Activated CD8-positive, alpha-beta memory T cell treated with anti-CD3 and anti-CD28 coated beads for 1 hour (primary cell): Measurements from ENCODE around the gene CALHM6.

Experiments
- DNase-seq, 2 donors: peaks; one replicate each; pipeline ENCODE4 v3.0.0-alpha.2; 2020; ENCODE audit warnings: low read depth in 1 of 2; ENCODE audit errors: extremely low read depth in 1 of 2

CALHM6 gene

DNA sequence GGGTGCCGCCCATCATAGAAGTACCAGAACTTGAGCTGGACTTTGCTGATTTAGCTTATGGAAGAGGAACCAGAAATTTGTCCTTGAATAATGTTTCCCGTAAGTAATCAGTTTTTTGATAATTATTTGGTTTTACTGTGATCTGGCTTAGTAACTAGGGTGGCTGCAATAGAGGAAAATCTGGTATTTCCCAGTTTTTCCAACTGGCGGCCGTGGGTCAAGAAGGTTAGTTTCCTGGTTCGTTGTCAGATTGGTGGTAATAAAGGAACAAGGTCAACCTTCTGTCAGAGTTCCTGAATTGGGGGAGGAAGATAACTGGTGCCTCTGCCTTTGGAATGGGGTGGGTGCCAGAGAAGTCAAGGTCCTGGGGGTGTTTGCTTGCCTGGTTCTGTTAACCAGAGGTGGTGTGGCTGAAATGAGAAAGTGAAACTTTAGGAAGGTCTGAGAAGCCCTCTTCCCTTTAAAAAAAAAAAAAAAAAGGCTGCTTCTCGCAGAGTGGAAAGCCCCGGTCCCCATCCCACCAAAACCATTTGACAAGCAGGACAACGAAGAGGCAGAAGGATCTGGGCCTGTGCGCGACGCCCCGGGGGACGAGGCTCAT, at the start of gene CALHM6:
TSS of gene CALHM6 (plus strand) at position 45 of the 601 bp plus-strand sequence. CDS start at position 600, 555 bp downstream.
- DNase-seq, result no peak

DNA sequence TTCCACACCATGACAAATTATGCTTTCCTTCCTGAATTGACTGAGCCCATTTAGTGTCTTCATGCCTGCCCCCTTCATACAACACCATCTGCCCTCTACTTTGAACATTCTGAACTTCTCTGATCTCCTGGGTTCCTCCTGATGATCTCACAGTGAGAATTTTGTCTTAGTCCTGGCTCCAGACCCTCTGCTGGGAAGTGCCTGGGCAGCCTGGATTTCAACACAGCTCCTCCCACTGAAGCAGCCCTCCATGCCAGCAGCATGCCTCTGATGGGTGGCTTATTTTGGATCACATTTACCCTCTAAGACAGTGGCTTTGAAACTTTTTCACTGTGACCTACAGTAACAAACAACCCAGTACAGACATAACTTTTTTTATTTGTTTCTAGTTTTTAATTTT, 48.9 kb upstream of the CALHM6 start:
- DNase-seq, result no peak

DNA sequence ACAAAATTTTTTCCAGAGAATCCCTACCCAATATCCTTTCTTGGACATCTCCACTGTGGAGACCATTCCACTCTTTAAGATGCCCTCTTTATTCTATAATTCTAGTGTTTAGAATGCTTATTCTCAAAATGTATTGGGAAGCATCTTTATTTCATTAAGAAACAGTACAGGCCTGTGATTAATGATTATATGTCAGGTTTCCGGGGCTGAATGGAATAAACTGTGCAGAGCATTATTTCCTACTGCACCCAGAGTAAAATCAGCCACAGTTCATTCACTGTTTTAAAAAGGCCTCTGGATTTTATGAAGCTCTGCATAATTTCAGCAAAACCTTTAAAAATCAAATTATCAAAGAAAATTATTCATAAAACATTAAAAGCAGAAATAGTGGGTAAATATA, 47.8 kb upstream of the CALHM6 start:
- no peak for DNase-seq

DNA sequence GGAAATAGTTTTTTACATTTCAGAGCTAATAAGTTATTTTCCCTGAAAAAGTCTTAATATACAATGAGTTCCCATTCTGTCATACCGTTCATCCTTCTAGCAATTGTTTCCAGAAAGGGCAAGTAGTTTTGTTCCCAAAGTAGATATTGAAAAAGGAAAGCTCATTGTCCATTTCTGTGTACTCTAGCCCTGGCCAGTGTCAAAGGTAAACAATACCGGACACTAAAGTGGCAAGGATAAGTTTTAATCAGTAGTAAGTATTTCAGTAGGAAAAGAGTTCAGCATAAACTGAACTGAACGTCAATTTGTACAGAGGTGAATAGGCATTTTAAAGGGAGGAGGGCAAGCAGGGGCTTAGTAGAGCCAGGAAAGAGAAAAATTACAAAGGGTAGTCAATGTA, 43.5 kb upstream of the CALHM6 start:
- no peak for DNase-seq

DNA sequence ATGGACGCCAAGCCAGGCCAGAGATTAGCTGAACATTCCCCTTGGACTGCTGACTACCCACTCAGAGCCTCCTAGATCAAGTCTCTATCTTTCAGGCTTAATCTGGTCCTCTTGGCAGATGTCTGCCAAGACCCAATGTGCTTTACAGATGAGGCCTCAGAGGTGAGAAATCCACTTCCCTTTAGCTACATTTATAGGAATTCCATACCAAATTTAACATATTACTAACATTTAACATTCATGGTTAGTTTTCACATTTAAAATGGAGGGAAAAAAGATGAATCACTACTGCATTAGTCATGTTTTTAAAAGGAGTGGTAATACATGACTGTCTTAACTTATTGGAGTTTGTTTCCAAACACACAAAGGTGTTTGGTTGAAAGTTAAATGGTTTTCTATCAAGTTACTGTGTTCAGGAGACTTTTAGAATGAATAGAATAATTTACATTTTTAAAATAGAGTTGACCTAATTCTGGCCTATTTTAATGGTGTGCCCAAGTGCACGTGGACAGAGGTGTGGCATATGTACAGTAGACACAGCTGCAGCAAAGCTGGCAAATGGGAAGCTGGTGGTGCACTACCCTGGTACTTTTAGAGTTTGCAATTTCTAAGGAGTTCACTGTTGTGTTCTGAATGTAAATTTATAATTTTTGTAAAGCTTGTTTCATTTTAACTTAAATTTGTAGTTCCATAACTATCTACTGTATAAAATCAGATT, 41.9 kb upstream of the CALHM6 start:
- DNase-seq, result no peak

- DNase-seq, result no peak
Measured at GRCh38 chr6:116420341-116420740, 40.8 kb upstream of the CALHM6 start.

GRCh38 chr6:116422238-116422637, 38.9 kb upstream of the CALHM6 start:
- no peak for DNase-seq

DNA sequence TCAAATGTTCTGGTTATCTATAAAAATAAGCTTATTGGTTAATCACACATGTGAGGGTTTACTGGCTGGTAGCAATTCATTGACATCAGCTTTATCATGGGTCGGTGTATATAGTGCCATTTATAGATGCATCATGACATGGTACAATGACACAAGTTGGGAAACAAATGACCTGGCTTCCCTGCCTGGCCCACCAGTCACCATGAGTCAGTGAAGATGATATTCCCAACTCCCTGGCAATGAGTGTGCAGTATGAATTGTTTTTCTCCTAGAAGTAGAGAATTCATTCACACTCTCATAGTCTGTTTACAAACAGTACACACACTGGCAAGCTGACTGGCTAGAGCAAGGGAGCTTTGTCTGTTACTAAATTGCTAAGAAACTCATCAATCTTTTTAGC, 37.2 kb upstream of the CALHM6 start:
- no peak for DNase-seq

GRCh38 chr6:116426551-116426950, 34.6 kb upstream of the CALHM6 start:
- no peak for DNase-seq

DNA sequence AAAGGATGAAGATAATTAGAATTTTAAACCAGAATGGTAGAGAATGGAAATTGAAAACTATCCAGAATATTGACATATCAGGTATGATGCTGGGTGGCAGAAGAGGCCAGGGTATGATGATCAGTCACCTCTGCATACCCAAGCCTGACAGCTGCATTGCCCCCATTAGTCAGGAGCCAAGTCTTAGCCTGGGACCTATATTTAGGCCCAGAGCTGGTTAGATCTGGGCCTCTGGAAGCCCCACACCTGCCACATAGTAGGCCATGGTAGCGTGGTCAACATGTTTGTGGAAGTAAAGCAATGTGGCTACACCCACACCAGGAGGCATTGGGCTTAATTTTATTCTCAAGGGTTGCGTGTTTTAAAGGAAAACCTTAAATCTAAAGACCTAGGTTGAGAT, 32.1 kb upstream of the CALHM6 start:
- DNase-seq, result no peak

DNA sequence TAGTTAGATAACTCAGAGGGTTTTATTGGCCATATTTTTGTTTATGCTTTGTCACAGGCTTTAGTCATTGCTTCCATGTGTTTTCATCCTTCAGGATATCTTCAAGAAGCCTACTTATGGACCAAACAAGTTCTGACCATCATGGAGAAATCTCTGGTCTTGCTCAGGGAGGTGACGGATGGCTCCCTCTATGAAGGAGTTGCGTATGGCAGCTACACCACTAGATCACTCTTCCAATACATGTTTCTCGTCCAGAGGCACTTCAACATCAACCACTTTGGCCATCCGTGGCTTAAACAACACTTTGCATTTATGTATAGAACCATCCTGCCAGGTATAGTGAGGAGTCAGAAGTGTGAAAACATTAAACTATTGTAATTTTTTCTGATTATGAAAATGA, 30.3 kb upstream of the CALHM6 start:
- DNase-seq, result no peak

GRCh38 chr6:116431964-116432595, 29.1 kb upstream of the CALHM6 start:
- no peak for DNase-seq

- no peak for DNase-seq
Measured at GRCh38 chr6:116433206-116433712, 27.9 kb upstream of the CALHM6 start.

- DNase-seq, result no peak
Measured at GRCh38 chr6:116434056-116434725, 27.0 kb upstream of the CALHM6 start.

DNA sequence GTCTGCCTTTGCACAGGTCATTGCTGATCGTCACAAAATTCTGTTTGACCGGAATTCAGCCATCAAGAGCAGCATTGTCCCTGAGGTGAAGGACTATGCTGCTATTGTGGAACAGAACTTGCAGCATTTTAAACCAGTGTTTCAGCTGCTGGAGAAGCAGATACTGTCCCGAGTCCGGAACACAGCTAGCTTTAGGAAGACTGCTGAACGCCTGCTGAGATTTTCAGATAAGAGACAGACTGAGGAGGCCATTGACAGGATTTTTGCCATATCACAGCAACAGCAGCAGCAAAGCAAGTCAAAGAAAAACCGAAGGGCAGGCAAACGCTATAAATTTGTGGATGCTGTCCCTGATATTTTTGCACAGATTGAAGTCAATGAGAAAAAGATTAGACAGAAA, 24.6 kb upstream of the CALHM6 start:
- no peak for DNase-seq

GRCh38 chr6:116437656-116438055, 23.5 kb upstream of the CALHM6 start:
- DNase-seq, result no peak

DNA sequence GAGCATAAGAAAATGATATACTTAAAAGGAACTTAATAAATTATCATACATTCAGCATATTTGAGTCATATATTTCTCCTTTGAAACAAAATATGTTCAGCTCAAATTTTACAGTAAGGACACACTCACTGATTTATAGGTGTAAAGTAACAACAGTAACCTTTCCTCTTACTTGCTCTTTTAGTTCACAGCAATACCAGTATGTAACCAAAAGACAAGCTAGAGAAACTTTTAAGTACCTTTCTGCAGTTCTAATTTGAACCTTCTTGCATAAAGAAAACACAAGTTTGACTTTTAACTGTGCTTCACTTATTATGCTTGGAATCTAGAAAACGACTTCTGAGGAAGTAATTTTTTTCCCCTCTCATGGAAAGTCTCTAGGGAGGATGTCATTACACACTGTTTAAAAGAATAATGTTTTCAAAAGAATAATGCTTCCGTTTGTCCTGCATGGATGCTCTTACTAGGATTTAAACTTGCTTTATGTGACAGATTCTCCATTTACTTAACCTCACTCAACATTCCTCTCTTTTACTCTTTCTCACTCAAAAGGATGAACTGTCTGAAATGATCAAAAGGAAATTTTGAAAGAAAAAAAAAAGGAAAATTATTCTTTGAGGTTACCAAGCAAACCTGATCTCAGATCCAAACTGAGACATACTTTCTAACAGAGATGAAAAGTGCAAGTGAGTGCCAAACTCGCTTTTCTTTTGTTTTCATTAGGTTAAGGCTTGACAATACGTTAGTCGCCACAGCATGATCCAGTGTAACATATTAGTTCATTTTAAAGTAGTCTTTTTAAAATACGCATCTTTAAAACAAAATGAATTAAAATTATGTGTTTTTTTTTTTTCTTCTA, 22.4 kb upstream of the CALHM6 start:
- DNase-seq, result no peak

DNA sequence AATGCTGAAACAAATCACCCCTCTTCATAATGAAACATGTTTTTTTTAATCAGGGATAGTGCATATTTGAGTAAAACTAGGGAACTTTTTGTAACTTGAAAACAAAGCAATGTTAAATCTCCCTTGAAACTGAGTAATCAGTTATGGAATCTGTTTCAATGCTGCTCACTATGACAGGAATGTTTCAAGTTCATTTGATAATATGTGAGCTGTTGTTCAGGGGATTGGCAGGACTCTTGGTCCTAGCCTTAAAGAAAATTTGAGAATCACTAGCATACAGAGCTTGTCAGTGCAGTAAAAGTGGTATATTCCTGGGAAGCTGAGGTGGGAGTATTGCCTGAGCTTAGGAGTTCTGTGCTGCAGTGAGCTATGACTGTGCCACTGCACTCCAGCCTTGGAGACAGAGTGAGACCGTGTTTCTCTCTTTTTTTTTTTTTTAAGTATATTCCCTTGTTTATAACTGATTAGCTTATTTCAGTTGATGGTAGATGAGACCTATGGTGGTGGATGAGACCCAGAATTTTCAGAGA, 21.6 kb upstream of the CALHM6 start:
- no peak for DNase-seq

GRCh38 chr6:116443105-116443504, 18.1 kb upstream of the CALHM6 start:
- DNase-seq, result no peak

DNA sequence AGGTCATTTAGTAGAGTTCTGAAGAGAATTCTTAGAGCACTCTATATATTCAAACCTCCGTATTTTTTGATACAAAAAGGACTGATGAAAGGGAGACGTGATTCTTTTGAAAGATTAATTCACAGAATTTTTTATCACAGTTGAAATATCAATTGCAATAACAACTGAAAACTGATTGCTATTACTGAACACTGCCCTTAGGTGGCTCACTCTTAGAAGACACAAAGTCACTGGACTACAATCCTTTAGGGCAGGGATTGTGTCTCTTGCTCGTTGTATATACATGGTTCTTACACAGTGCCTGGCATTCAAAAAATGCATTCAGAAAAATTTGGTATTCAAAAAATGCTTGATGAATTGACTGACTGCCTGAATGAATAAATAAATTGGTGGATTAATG, 17.1 kb upstream of the CALHM6 start:
- no peak for DNase-seq
